Heart left ventricle (tissue), 16 donors: Measurements from ENCODE around the gene DRD1. TPM values are rescaled to one million over a fixed set of nuclear protein-coding genes. Genes with fewer than 3 reads are reported as not detected.

Experiments
- ATAC-seq, 4 donors: fragments of 200-7000 bp; cut with Tn5 transposase; one replicate each; pipeline ENCODE4 v1.9.1; 2020 to 2022; ENCODE audit warnings: moderate library complexity in 4 of 4, mild to moderate bottlenecking in 3 of 4, moderate number of reproducible peaks in 1 of 4
- DNase-seq, 5 donors: peaks; one replicate each; pipeline ENCODE4 v3.0.0-alpha.2; 2020
- H3K27ac ChIP-seq, 12 donors: fragments of 200-600 bp; sonication (generic) in 4 of 12; one replicate each; pipeline versions ENCODE4 v1.5.0 to v1.8.0; 2016 to 2022; ENCODE audit warnings: mild to moderate bottlenecking in 2 of 12
- H3K27me3 ChIP-seq, 9 donors: fragments of 200-600 bp; sonication (generic) in 2 of 9; one replicate each; pipeline versions ENCODE4 v1.5.1 to v1.8.0; 2016 to 2022; ENCODE audit warnings: mild to moderate bottlenecking in 3 of 9
- H3K36me3 ChIP-seq, 9 donors: fragments of 200-600 bp; sonication (generic) in 2 of 9; one replicate each; pipeline versions ENCODE4 v1.5.0 to v1.8.0; 2018 to 2022; ENCODE audit warnings: mild to moderate bottlenecking in 2 of 9
- H3K4me1 ChIP-seq, 12 donors: fragments of 200-600 bp; sonication (generic) in 4 of 12; one replicate each; pipeline versions ENCODE4 v1.5.0 to v1.8.0; 2016 to 2022; ENCODE audit warnings: mild to moderate bottlenecking in 3 of 12
- H3K4me3 ChIP-seq, 12 donors: fragments of 200-600 bp; sonication (generic) in 4 of 12; one replicate each; pipeline versions ENCODE4 v1.5.0 to v1.8.0; 2017 to 2022; ENCODE audit warnings: mild to moderate bottlenecking in 9 of 12, moderate library complexity in 4 of 12
- H3K9me3 ChIP-seq, 12 donors: fragments of 200-600 bp; sonication (generic) in 4 of 12; one replicate each; pipeline versions ENCODE4 v1.5.0 to v1.8.0; 2016 to 2022; ENCODE audit warnings: mild to moderate bottlenecking in 1 of 12
- CTCF ChIP-seq, 12 donors: fragments of 200-600 bp; sonication (generic) in 4 of 12; IDR thresholded peaks; one replicate each; pipeline versions ENCODE4 v1.5.0 to v1.8.0; 2018 to 2022; ENCODE audit warnings: antibody characterized with exemption in 12 of 12, mild to moderate bottlenecking in 5 of 12
- POLR2A ChIP-seq, 2 donors: fragments of 450-650 bp; IDR thresholded peaks; one replicate each; pipeline ENCODE4 v1.6.1; 2017; ENCODE audit warnings: antibody characterized with exemption in 2 of 2, mild to moderate bottlenecking in 2 of 2, moderate library complexity in 2 of 2
- WGBS, 4 donors: extraction: QIAGEN DNeasy Blood & Tissue Kit in 2 of 4; methylation state at CpG; one replicate each; pipeline versions ENCODE4 v1.1.5 to v1.1.7; 2013 to 2018; 5-methylcytosine and 5-hydroxymethylcytosine counted together
- intact Hi-C, 10 donors: fragments of 100-400 bp; cut with DNase I; formaldehyde crosslinking; loops; one replicate each; pipeline versions ENCODE4 v1.11.1 to v1.14.2; 2022
- long read RNA-seq, 3 donors: library from polyadenylated mRNA; unstranded; transcript quantifications; one replicate each; pipeline ENCODE4 v2.0.0, GENCODE V29; 2020 to 2021
- polyA plus RNA-seq, 2 donors: library from polyadenylated mRNA; stranded (reverse); fragments of 200-250 nt; gene quantifications; one replicate each; pipeline ENCODE4 v1.2.3, GENCODE V29; 2013
- total RNA-seq, 9 donors: library from RNA; depleted of rRNA in 2 of 9; stranded (reverse); fragments of >200 nt in 2 of 9; fragmentation: NEBNext Ultra II Directional in 3 of 9; extraction: Animal tissue kit (Norgen Biotek cat#: 25700) in 3 of 9; gene quantifications; one replicate each; pipeline versions ENCODE4 v1.1.0 to v1.2.4, GENCODE V29; 2016 to 2023
- donor health status: ischemic (EF 13 %, LVEDD 7.1; RV severe dilation, severe dysfunction).
- donor health status: healthy with polysubstance abuse.
- donor health status: DM: no; HTN: yes; CAD: no.
- donor health status: DM: no; HTN: no; CAD: no.
- donor health status: ischemic (EF 25% LVEDD 6.9; RV normal size, moderate dysfunction).
- donor health status: ischemic (EF 25% LVEDD 5.7; RV mildly dilated, moderate dysfunction).
- donor health status: healthy.
- donor health status: DM: yes; HTN: yes; CAD: no.
- donor health status: ischemic (EF 35%, LVEDD 5.7; RV mildly dilated, moderate dysfunction).
- donor health status: nonischemic (EF 11% LVEDD 7.7; RV severe dilation, severe dysfunction).
- donor health status: DM: yes; HTN: yes; CAD: no.
- donor health status: PGD.
- donor health status: ischemic (EF 29% LVEDD 5.4; RV normal size, mild dysfunction).
- donor health status: nonischemic (EF 23%, LVEDD 6.1; RV moderate dilation, normal function).

DRD1 gene
- under 1 TPM in 3 of 9 donors, not detected in 6; 0.07 to 0.11 (median 0.10) TPM for total RNA-seq
- not detected for polyA plus RNA-seq
- long read RNA-seq, donor 1: 0 reads
- long read RNA-seq, donor 2: 0 reads
- long read RNA-seq, donor 3: 0 reads

GRCh38 chr5:175444060-175444904 lies at the start of gene DRD1:
TSS of gene DRD1 (minus strand) at chr5:175444182. CDS start at chr5:175443099, 1,083 bp downstream.
- peak in 2 of 4 donors; percentile 79 to 81 for ATAC-seq
- Histone ChIP-seq H3K36me3 (no peaks in the 10 kb centered on the region), H3K4me1 (peaks cover 0 to 17% (median 4%) of the 10 kb centered on the region in 12 donors), H3K4me3 (peak within 1 kb of the TSS in 9 of 12 donors; percentile 15 to 42 (median 34)), H3K9me3 (no peaks in the 10 kb centered on the region), H3K27ac (no peak within 1 kb of the TSS), H3K27me3 (peaks cover 22 to 90% (median 52%) of the 10 kb centered on the region in 9 donors)
- intact Hi-C loops: loop anchor here in 8 of 10 donors (1.0 to 5.0 kb wide), 3 partner anchors 492 to 493 kb away; no protein-coding TSS in a partner anchor
- peak; percentile 38 to 77 (median 60) for TF ChIP-seq CTCF (IDR thresholded peaks at IDR 0.05)
- no peak for TF ChIP-seq POLR2A (IDR thresholded peaks at IDR 0.05)
- 0 to 2% (median 1%) methylated on average over 25 to 91 of the region's 91 CpGs for WGBS, 4 donors
- peak in 1 of 5 donors; percentile 32 for DNase-seq

GRCh38 chr5:175493726-175494125 lies 49.7 kb upstream of the DRD1 start:
- intact Hi-C loops: no loop called here
- H3K36me3 ChIP-seq: peaks cover 0 to 82% (median 60%) of the 10 kb centered on the region in 9 donors
- H3K27me3 ChIP-seq: no peaks in the 10 kb centered on the region
- no peaks in the 10 kb centered on the region for H3K4me1 ChIP-seq
- TF ChIP-seq POLR2A (IDR thresholded peaks at IDR 0.05) (no peak), CTCF (IDR thresholded peaks at IDR 0.05) (no peak)
- no peak overlapping the region for H3K4me3 ChIP-seq
- WGBS, 4 donors: 92 to 97% (median 95%) methylated on average over 8 of the region's 8 CpGs
- DNase-seq (no peak), ATAC-seq (no peak)
- H3K27ac ChIP-seq: no peak overlapping the region
- no peaks in the 10 kb centered on the region for H3K9me3 ChIP-seq

GRCh38 chr5:175493260-175493659 lies 49.3 kb upstream of the DRD1 start:
- 89 to 94% (median 93%) methylated on average over 7 of the region's 7 CpGs for WGBS, 4 donors

More at GRCh38 chr5:175493260-175493659, 49.3 kb upstream of the DRD1 start:
- H3K4me1 ChIP-seq: no peaks in the 10 kb centered on the region
- no peak overlapping the region for H3K4me3 ChIP-seq
- H3K9me3 ChIP-seq: no peaks in the 10 kb centered on the region
- H3K36me3 ChIP-seq: peaks cover 0 to 82% (median 55%) of the 10 kb centered on the region in 9 donors
- TF ChIP-seq CTCF (IDR thresholded peaks at IDR 0.05) (no peak), POLR2A (IDR thresholded peaks at IDR 0.05) (no peak)
- no peak overlapping the region for H3K27ac ChIP-seq
- no peaks in the 10 kb centered on the region for H3K27me3 ChIP-seq
- no peak for ATAC-seq
- intact Hi-C loops: no loop called here
- DNase-seq: no peak
